C4-2B (cell line): ENCODE data around the gene LSM2.

Experiments
- H3K27ac ChIP-seq: fragments of 450-650 bp; 2 replicates; pipeline ENCODE4 v1.5.1; 2017
- CTCF ChIP-seq: fragments of 450-650 bp; conservative IDR thresholded peaks from 2 replicates; pipeline ENCODE4 v1.5.1; 2017; ENCODE audit warnings: mild to moderate bottlenecking
- ZFX ChIP-seq: fragments of 450-650 bp; IDR thresholded peaks from 2 replicates; pipeline ENCODE4 v1.6.1; 2017

The LSM2 gene

GRCh38 chr6:31769684-31770371 is 36.9 kb downstream of the LSM2 start:
- H3K27ac ChIP-seq: no peak overlapping the region
- no peak for TF ChIP-seq ZFX
- TF ChIP-seq CTCF: peak; percentile 96

GRCh38 chr6:31768363-31769257 is 38.2 kb downstream of the LSM2 start:
- no peak overlapping the region for H3K27ac ChIP-seq
- TF ChIP-seq ZFX: no peak
- no peak for TF ChIP-seq CTCF

- TF ChIP-seq ZFX: no peak
- no peak for TF ChIP-seq CTCF
- H3K27ac ChIP-seq: no peak overlapping the region
Observed at GRCh38 chr6:31767096-31767645, 39.6 kb downstream of the LSM2 start.

GRCh38 chr6:31765910-31766794 is 40.6 kb downstream of the LSM2 start:
- TF ChIP-seq ZFX: no peak
- no peak for TF ChIP-seq CTCF
- no peak overlapping the region for H3K27ac ChIP-seq

GRCh38 chr6:31765559-31765909 is 41.2 kb downstream of the LSM2 start:
- TF ChIP-seq CTCF: no peak
- no peak for TF ChIP-seq ZFX

GRCh38 chr6:31764198-31764597 is 42.6 kb downstream of the LSM2 start:
- no peak for TF ChIP-seq ZFX
- no peak for TF ChIP-seq CTCF
- H3K27ac ChIP-seq: no peak overlapping the region

More at GRCh38 chr6:31765559-31765909, 41.2 kb downstream of the LSM2 start:
- H3K27ac ChIP-seq: no peak overlapping the region
